NT2/D1 (cell line): ENCODE data around the gene ADAMTSL5.
"Not testable (repeated sequence)": the region's sequence is repeated elsewhere in the genome, so short reads cannot be mapped to it uniquely, and the experiment has no call there.

Experiments used
- DNase-seq: peaks from one replicate; pipeline ENCODE4 v3.0.0-alpha.2; 2011; ENCODE audit warnings: low read depth, low spot score
- H3K27me3 ChIP-seq: 2 replicates; pipeline ENCODE4 v1.6.0; 2011; ENCODE audit warnings: mild to moderate bottlenecking; ENCODE audit not compliant: insufficient read length, insufficient read depth
- H3K36me3 ChIP-seq: 2 replicates; pipeline ENCODE4 v1.6.1; 2011; ENCODE audit warnings: mild to moderate bottlenecking, low read length, mixed read lengths; ENCODE audit not compliant: insufficient read depth, insufficient read length
- H3K4me1 ChIP-seq: 2 replicates; pipeline ENCODE4 v1.5.1; 2011; ENCODE audit not compliant: insufficient read depth, insufficient read length
- H3K4me3 ChIP-seq: 2 replicates; pipeline ENCODE4 v1.5.1; 2011; ENCODE audit warnings: low read depth; ENCODE audit not compliant: insufficient read length
- H3K9ac ChIP-seq: 2 replicates; pipeline ENCODE4 v1.6.0; 2011; ENCODE audit warnings: low read depth; ENCODE audit not compliant: insufficient read length
- H3K9me3 ChIP-seq: 2 replicates; pipeline ENCODE4 v1.5.1; 2011; ENCODE audit warnings: mild to moderate bottlenecking, low read length; ENCODE audit not compliant: insufficient read depth
- SUZ12 ChIP-seq: IDR thresholded peaks from 2 replicates; pipeline ENCODE4 v1.6.1; 2011; ENCODE audit not compliant: insufficient read length, insufficient read depth; ENCODE audit errors: extremely low read depth
- YY1 ChIP-seq: IDR thresholded peaks from 2 replicates; pipeline ENCODE4 v1.6.1; 2011; ENCODE audit not compliant: insufficient read length, insufficient read depth
- ZNF274 ChIP-seq: IDR thresholded peaks from 2 replicates; pipeline ENCODE4 v1.6.1; 2011; ENCODE audit warnings: mild to moderate bottlenecking, low read depth, low read length

The ADAMTSL5 gene

GRCh38 chr19:1534972-1535371, 22.2 kb upstream of the ADAMTSL5 start:
- TF ChIP-seq SUZ12 (no peak), ZNF274 (no peak), YY1 (no peak)
- no peaks in the 10 kb centered on the region for H3K36me3 ChIP-seq
- H3K27me3 ChIP-seq, result no peaks in the 10 kb centered on the region
- H3K9ac ChIP-seq, result no peak overlapping the region
- H3K4me1 ChIP-seq, result peaks cover 4% of the 10 kb centered on the region
- H3K9me3 ChIP-seq, result no peaks in the 10 kb centered on the region
- no peak for DNase-seq
- H3K4me3 ChIP-seq, result no peak overlapping the region

- no peak for DNase-seq
- no peak overlapping the region for H3K9ac ChIP-seq
- peaks cover under 1% of the 10 kb centered on the region for H3K4me1 ChIP-seq
- H3K36me3 ChIP-seq, result no peaks in the 10 kb centered on the region
- no peaks in the 10 kb centered on the region for H3K27me3 ChIP-seq
- no peaks in the 10 kb centered on the region for H3K9me3 ChIP-seq
- H3K4me3 ChIP-seq, result no peak overlapping the region
- no peak for TF ChIP-seq ZNF274
- TF ChIP-seq SUZ12, result no peak
- TF ChIP-seq YY1, result no peak
Measured at GRCh38 chr19:1533510-1534150, 20.8 kb upstream of the ADAMTSL5 start.

GRCh38 chr19:1532003-1532402, 19.2 kb upstream of the ADAMTSL5 start:
- Histone ChIP-seq H3K4me3 (no peak overlapping the region), H3K27me3 (no peaks in the 10 kb centered on the region), H3K36me3 (no peaks in the 10 kb centered on the region), H3K9ac (no peak overlapping the region), H3K4me1 (no peaks in the 10 kb centered on the region), H3K9me3 (no peaks in the 10 kb centered on the region)
- TF ChIP-seq YY1 (no peak), ZNF274 (no peak), SUZ12 (no peak)
- no peak for DNase-seq

GRCh38 chr19:1531587-1531986, 18.8 kb upstream of the ADAMTSL5 start:
- no peak for DNase-seq
- H3K9me3 ChIP-seq, result no peaks in the 10 kb centered on the region

GRCh38 chr19:1530856-1531255, 18.0 kb upstream of the ADAMTSL5 start:
- H3K4me3 ChIP-seq, DNase-seq, H3K4me1 ChIP-seq, H3K9me3 ChIP-seq, H3K36me3 ChIP-seq, H3K27me3 ChIP-seq, H3K9ac ChIP-seq: not testable (repeated sequence)

More at GRCh38 chr19:1531587-1531986, 18.8 kb upstream of the ADAMTSL5 start:
- TF ChIP-seq SUZ12, result no peak
- TF ChIP-seq YY1, result no peak
- no peak for TF ChIP-seq ZNF274
- no peaks in the 10 kb centered on the region for H3K27me3 ChIP-seq
- no peak overlapping the region for H3K9ac ChIP-seq
- H3K4me3 ChIP-seq, result no peak overlapping the region
- H3K4me1 ChIP-seq, result no peaks in the 10 kb centered on the region
- H3K36me3 ChIP-seq, result no peaks in the 10 kb centered on the region

GRCh38 chr19:1529430-1529816, 16.6 kb upstream of the ADAMTSL5 start:
- Histone ChIP-seq H3K9ac (no peak overlapping the region), H3K4me1 (peaks cover 7% of the 10 kb centered on the region), H3K9me3 (no peaks in the 10 kb centered on the region), H3K27me3 (peaks cover 14% of the 10 kb centered on the region), H3K4me3 (no peak overlapping the region), H3K36me3 (no peaks in the 10 kb centered on the region)
- DNase-seq, result no peak
- TF ChIP-seq YY1 (no peak), SUZ12 (no peak), ZNF274 (no peak)

- Histone ChIP-seq H3K9ac (no peak overlapping the region), H3K4me3 (no peak overlapping the region), H3K36me3 (no peaks in the 10 kb centered on the region), H3K4me1 (peaks cover 10% of the 10 kb centered on the region), H3K27me3 (peaks cover 19% of the 10 kb centered on the region), H3K9me3 (no peaks in the 10 kb centered on the region)
- TF ChIP-seq SUZ12 (no peak), YY1 (no peak), ZNF274 (no peak)
- DNase-seq, result no peak
Measured at GRCh38 chr19:1528596-1529429, 16.0 kb upstream of the ADAMTSL5 start.
